ENCODE data around the gene CLEC4D.

- TF ChIP-seq POLR2AphosphoS5 (IDR thresholded peaks at IDR 0.05; ENCODE audit: low read depth, low read length) (no peak), POLR2A (IDR thresholded peaks at IDR 0.05; ENCODE audit: low read depth, low read length) (no peak), SPI1 (IDR thresholded peaks at IDR 0.05; ENCODE audit: low read depth, low read length) (no peak)
Observed at GRCh38 chr12:8527250-8528130, 14.2 kb downstream of the CLEC4D start.
